ENCODE data around the gene ARFGAP3. TPM values are rescaled to one million over a fixed set of nuclear protein-coding genes. Genes with fewer than 3 reads are reported as not detected.
A peak's percentile ranks its signal among the peaks of the same experiment; 100 is the strongest.

The ARFGAP3 gene
- total RNA-seq, 1 donor from 2014 or later, result 72.1 TPM

- no peak for DNase-seq
These were observed 27.7 kb upstream of the ARFGAP3 start for GRCh38 chr22:42884616-42885375.

- no peak for DNase-seq
These were observed 26.9 kb upstream of the ARFGAP3 start for GRCh38 chr22:42883970-42884369.

GRCh38 chr22:42883121-42883520, 26.0 kb upstream of the ARFGAP3 start:
- no peak for DNase-seq

GRCh38 chr22:42881982-42882656, 25.0 kb upstream of the ARFGAP3 start:
- no peak for DNase-seq

GRCh38 chr22:42881298-42881697, 24.2 kb upstream of the ARFGAP3 start:
- no peak for DNase-seq

- DNase-seq, result no peak
These were observed 23.7 kb upstream of the ARFGAP3 start for GRCh38 chr22:42880815-42881214.

DNA sequence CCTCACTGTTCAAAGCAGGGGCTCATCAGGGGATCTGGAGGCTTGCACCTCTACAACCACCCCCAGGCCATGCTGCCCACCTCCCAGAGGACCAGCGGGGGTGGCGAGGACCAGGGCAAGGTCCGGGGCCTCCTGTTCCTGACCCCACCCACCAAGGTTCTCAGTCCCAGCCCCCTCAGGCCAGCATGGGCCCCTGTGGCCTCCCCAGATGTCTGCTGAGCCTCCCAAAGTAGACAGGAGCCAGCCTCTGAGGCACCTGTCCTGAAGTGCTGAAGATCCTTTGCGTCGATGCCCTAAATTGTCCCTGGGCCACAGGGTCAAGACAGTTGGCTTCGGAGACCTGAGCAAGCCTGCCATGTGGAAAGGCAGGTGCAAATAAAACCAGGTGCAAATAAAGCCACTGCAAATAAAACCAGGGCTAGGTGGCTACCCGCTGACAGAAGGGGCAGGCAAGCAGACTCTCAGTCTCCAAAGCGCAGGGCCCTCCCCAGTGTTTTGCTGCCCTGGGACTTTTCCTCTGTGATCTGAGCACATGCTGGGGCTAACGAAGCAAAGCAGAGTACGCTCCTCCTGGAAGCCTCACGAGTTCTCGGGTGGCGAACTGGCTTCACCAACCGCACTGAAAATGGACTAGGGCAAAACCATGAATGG, 22.4 kb upstream of the ARFGAP3 start:
- no peak for DNase-seq

DNA sequence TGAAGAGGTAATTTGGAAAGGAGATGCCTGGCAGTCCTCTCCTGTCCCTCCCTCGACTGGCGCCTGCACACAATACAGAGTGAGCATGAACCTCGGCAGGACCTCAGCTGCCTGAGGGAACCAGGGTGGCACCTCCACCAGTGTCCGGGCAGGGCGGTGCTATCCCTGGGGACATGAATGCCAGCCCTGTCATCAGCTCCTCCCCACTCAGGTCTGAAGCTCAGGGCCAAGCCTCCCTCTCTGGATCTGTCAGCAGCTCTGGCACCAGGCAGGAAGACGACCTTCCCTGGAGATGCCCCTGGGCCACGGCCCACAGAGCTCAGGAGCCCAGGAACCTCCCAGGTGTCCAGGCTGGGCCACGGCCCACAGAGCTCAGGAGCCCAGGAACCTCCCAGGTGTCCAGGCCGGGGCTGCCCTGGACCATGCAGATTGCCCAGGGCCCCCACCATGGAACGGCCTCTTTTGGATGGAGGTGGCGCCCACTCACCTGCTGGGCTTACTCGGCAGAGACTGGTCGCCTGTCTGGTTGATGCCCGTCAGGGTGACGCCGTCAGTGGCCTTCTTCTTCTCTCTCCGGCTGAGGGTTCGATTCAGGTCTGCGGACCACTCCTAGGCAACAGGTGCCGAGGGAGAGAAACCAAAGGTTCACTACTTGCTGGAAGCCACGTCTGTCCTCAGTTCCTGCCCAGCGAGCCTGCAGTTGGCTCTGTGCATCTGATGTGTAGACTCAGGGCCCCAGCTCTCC, 21.7 kb upstream of the ARFGAP3 start:
- DNase-seq, result no peak

DNA sequence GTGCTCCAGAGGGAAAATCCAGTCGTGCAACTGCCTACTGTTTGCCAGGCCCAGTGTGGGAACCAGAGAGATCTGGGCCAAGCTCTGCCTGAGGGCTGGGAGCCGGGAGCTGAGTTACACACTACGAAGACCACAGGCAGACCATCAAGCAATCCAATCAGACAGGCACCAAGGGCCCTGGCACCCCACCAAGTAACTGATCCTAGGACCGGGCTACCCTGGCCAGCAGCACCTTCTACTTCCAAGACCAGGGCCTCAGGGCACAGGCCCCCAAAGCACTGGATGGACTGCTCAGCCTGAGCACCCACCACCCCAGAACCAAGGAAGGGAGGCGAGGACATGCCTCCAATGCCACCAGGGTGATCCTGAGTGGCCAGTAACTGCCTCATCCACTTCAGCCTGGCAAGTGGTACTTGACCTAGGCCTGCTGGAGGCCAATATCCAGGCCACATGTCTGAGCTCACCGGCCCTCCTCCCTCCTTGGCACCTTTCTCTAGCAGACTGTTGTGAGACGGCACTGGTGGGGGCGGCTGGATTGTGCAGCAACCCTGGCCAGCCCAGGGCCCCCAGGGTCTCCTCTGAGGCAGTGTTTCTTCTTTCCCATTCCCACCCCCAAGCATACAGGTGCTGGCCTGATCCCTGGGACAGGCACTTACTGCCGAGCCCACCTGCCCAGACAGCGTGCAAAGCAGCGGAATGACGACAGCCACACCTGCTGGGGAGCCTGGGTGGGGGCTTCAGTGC, 20.7 kb upstream of the ARFGAP3 start:
- no peak for DNase-seq

GRCh38 chr22:42877158-42877557, 20.1 kb upstream of the ARFGAP3 start:
- DNase-seq, result no peak

DNA sequence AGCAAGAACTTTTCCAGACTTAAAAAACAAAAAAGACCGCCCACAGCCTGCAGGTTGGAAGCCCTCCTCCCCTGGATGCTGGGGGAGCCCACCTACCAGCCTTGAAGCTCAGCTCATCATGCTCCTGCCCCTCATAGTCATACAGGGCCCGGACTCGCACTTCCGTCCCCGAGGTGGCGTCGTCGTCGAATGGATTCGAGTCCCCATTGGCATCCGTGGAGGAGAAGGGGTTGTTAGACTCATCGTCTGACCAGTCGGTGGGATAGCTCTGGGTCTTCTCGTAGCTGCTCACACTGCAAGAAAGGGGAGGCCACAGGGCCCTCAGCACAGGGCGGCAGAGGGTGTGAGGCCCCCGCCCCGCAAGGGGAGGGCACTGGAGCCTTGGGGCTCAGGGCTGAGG, 19.0 kb upstream of the ARFGAP3 start:
- no peak for DNase-seq

DNA sequence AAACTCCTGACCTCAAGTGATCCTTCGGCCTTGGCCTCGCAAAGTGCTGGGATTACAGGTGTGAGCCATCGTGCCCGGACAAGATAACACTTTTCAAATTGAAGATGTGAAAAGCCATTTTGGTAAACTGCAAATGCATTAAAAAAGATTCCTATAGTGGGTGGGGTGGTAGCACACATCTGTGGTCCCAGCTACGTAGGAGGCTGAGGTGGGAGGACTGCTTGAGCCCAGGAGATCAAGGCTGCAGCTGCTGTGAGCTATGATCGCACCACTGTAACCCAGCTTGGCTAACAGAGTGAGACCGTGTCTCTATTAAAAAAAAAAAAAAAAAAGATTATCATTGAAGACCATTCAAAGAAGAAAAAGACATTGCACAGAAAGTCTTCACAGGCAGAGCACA, 16.9 kb upstream of the ARFGAP3 start:
- DNase-seq, result no peak

GRCh38 chr22:42873356-42873755, 16.3 kb upstream of the ARFGAP3 start:
- no peak for DNase-seq

DNA sequence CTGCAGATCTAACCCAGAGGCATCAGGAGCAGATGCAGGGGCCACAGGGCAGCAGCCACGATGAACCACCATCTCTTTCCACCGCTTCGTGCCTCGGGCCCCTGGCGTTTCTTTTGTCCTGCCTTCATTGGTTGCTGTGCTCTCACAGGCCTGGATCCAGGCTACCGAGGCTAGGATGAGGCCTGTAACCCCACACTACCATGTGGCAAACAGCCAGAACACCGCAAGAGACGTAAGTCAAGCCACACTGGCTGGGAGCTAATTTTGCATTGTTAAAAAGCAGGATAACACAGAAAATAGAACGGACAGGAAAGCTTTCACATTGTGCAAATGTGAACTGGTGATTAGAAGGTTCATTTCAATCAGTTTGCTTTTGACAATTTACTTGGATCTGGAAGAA, 15.7 kb upstream of the ARFGAP3 start:
- no peak for DNase-seq

GRCh38 chr22:42871146-42872050, 14.3 kb upstream of the ARFGAP3 start:
- DNase-seq, result no peak

DNA sequence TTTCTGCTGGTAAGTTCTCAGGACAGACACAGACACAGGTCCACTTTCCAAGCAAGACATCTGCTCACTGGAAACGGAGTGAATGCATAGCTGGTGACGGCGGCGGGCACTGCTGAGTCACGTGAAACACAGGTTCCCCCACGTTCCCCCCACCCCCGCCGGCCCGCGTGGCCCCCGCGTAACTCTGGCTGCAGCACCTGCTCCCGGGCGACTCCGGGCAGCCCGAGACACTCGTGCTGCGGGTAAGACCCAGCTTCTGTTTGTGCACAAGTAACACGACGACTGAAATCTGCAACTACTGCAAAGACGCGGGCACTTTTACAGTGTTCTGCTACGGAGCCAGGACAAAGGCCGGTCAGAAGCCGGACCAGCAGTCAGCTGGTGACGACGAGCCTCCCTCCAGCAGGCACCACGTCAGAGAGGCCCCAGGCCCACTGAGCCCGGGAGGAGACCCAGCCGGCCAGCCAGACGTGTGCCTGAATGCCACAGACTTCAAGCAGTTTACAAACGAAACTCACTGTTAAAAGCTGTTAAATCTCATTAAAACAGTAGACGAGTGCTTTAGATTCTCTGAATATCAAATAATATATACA, 12.9 kb upstream of the ARFGAP3 start:
- DNase-seq, result no peak

- no peak for DNase-seq
These were observed 12.4 kb upstream of the ARFGAP3 start for GRCh38 chr22:42869463-42869862.

DNA sequence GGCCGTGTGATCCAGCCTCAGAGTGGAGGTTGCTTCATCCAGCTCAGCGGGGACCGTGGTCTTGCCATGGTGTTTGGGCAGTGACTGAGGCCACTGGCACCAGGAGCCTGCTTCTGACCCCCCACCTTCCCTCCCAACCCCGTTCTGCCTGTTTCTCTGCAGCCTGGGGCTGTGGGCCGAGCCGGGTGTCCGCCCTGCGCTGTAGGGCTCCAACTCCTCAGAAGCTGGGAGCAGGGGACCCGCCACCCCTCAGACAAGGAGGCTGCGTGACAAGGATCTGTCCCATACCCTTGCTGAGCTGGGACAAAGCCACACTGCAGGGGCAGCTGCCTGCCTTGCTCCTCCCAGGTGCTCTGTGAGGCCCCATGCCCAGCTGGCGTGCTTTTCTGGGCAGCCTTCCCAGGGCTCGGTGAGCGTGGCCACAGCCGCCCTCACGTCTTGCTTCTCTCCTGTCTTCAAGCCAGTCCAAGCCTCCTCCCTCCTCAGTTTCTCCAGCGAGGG, 11.7 kb upstream of the ARFGAP3 start:
- DNase-seq, result peak; percentile 29

DNA sequence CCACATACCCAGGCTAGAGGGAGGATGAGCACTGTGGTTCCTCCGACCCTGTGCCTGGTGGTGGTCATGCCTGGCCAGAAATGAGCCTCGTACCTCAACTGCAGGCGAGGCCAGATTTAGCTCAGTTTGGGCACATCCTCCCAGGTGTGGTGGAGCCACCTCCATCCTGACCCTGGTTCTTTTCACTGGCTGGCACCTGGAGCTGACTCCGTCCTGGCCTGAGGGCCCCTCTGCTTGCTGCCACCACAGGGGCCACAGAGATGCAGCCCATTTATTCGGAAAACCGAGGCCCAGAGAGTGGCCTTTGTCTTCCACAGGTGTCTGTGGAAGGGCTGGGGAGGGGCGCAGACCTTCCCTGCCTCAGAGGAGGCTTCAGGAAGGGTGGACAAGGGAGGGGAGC, 9.0 kb upstream of the ARFGAP3 start:
- DNase-seq, result no peak

GRCh38 chr22:42865536-42865935, 8.5 kb upstream of the ARFGAP3 start:
- no peak for DNase-seq

All from occipital lobe (tissue), 2 donors.